ENCODE measurements around the gene KRTAP5-8. TPM values are rescaled to one million over a fixed set of nuclear protein-coding genes. Genes with fewer than 3 reads are reported as not detected.

The KRTAP5-8 gene
- total and polyA plus RNA-seq, 4 donors, result not detected

GRCh38 chr11:71542879-71543777 is 5.3 kb downstream of the KRTAP5-8 start:
- DNase-seq (ENCODE audit: low spot score), result no peak

More at GRCh38 chr11:71542879-71543777, 5.3 kb downstream of the KRTAP5-8 start:
- H3K36me3 ChIP-seq (ENCODE audit: control insufficient read depth in 4 of 4, insufficient read depth in 3 of 4, low read depth in 1 of 4, low read length in 3 of 4), result no peaks in the 10 kb centered on the region
- H3K9ac ChIP-seq (ENCODE audit: low read depth in 1 of 2, low read length in 2 of 2), result no peak overlapping the region
- H3K9me3 ChIP-seq (ENCODE audit: control insufficient read depth in 4 of 4, low read length in 3 of 4), result no peaks in the 10 kb centered on the region
- no peaks in the 10 kb centered on the region for H3K27me3 ChIP-seq (ENCODE audit: control insufficient read depth in 4 of 4, insufficient read depth in 4 of 4, low read length in 3 of 4)
- no peak overlapping the region for H3K4me3 ChIP-seq (ENCODE audit: low read depth in 1 of 3, low read length in 3 of 3)
- WGBS, result 88% methylated on average over 15 of the region's 15 CpGs
- TF ChIP-seq FOXA2 (IDR thresholded peaks at IDR 0.05) (no peak), HNF4A (conservative IDR thresholded peaks at IDR 0.05) (no peak), ZBTB33 (IDR thresholded peaks at IDR 0.05) (no peak), GABPA (IDR thresholded peaks at IDR 0.05 in 1 of 2, conservative IDR thresholded peaks at IDR 0.05 in 1 of 2) (no peak), SP1 (IDR thresholded peaks at IDR 0.05) (no peak), HNF4G (IDR thresholded peaks at IDR 0.05) (no peak), YY1 (IDR thresholded peaks at IDR 0.05) (no peak), NR2F2 (IDR thresholded peaks at IDR 0.05) (no peak), RXRA (IDR thresholded peaks at IDR 0.05) (no peak), FOXA1 (IDR thresholded peaks at IDR 0.05) (no peak), MAX (IDR thresholded peaks at IDR 0.05) (no peak), ATF3 (IDR thresholded peaks at IDR 0.05) (no peak), EGR1 (IDR thresholded peaks at IDR 0.05; ENCODE audit: low read depth in 2 of 2) (no peak), REST (IDR thresholded peaks at IDR 0.05) (no peak), TAF1 (conservative IDR thresholded peaks at IDR 0.05) (no peak)
- H3K27ac ChIP-seq (ENCODE audit: low read depth in 1 of 2, low read length in 2 of 2), result no peak overlapping the region
- no peaks in the 10 kb centered on the region for H3K4me1 ChIP-seq (ENCODE audit: control insufficient read depth in 4 of 4, insufficient read depth in 4 of 4, low read length in 3 of 4)
